OCI-LY1 (cell line): ENCODE measurements around the gene WIPF1.

ENCODE experiments used
- EZH2 ChIP-seq: fragments of 200-600 bp; sonication (generic), shearing (Covaris generic); IDR thresholded peaks from 2 replicates; pipeline ENCODE4 v1.8.0; 2017; ENCODE audit warnings: borderline replicate concordance, mixed run types, mild to moderate bottlenecking, antibody characterized with exemption, low read length, moderate library complexity, mixed read lengths
- TF ChIP-seq, protein P1 (sequence below): fragments of 200-600 bp; sonication (generic), shearing (Covaris generic); IDR thresholded peaks from 2 replicates; pipeline ENCODE4 v1.5.1; 2017; ENCODE audit warnings: mild to moderate bottlenecking, antibody characterized with exemption, low read length, moderate library complexity, mixed read lengths

DNA sequence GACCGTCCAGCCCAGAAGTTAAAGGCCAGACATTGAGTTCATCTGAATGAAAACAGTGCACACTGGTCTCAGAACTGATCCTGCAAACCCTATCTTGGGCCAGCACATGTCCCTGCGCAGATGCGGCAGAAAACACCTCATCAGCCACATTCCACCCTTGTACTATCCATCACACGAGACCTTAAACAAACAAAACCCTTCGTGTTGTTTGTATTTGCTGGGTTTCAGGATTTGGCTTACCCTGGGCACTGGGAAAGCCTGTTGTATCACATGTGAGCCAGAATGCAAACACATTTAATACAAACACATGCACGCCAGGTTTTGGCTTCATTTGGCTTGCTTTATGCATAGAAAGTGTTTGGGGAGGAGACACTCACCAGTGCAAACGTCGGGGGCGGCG, 12.5 kb downstream of the WIPF1 start:
- TF ChIP-seq, protein P1, sequence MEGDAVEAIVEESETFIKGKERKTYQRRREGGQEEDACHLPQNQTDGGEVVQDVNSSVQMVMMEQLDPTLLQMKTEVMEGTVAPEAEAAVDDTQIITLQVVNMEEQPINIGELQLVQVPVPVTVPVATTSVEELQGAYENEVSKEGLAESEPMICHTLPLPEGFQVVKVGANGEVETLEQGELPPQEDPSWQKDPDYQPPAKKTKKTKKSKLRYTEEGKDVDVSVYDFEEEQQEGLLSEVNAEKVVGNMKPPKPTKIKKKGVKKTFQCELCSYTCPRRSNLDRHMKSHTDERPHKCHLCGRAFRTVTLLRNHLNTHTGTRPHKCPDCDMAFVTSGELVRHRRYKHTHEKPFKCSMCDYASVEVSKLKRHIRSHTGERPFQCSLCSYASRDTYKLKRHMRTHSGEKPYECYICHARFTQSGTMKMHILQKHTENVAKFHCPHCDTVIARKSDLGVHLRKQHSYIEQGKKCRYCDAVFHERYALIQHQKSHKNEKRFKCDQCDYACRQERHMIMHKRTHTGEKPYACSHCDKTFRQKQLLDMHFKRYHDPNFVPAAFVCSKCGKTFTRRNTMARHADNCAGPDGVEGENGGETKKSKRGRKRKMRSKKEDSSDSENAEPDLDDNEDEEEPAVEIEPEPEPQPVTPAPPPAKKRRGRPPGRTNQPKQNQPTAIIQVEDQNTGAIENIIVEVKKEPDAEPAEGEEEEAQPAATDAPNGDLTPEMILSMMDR, result no peak
- TF ChIP-seq EZH2, result no peak
